GM11168 (cell line): ENCODE data around the gene GNB1L.
"Not testable (repeated sequence)": the region's sequence is repeated elsewhere in the genome, so short reads cannot be mapped to it uniquely, and the experiment has no call there.

Source experiments
- in situ Hi-C: fragments of 300-500 bp; cut with MboI; formaldehyde crosslinking; loops from one replicate; pipeline ENCODE4 v1.12.0; 2022; ENCODE audit warnings: low sequenced_read_pairs; ENCODE audit not compliant: unreplicated experiment

GNB1L gene

DNA sequence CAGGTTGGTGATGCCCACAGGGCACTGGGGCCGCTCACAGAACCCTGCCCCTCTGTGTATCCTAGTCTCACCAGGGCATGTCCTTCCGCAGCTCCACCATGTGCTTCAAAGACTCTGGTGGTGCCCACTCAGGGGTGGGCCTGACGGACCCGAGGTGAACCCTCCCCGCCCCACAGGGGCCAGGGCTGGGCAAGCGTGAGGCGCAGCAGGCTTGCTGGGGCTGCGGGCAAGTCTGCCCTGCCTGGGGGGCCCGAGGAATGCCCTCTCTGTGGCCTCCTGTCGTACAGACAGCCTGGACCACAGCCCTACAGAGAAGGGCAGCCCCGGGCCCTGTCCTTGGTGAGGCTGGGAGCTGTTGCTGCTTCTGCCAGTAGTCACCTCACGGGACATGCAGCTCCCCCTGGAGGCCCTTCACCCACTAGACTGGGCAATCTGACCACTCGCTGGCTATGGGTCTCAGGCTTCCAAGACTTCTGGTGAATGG, 53.9 kb downstream of the GNB1L start:
- in situ Hi-C loops = no loop called here

DNA sequence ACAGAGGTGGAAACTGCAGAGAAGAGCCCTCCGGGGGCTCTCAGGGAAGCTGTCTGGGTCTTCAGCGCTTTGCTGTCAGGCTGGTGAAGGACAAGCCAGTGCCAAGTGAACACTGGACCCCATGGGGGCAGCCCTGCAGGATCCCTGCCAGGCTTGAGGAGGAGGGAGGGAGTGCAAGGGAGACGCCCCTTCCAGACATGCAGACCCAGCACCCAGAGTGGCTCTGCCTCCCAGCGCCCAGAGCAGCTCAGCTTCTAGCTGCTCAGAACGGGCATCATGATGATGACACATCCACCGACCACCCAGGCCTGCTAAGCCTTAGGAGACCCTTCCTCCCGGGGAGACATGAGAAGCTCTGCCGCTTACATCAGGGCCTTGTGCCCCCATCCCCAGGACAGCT, 54.4 kb downstream of the GNB1L start:
- in situ Hi-C loops = no loop called here

DNA sequence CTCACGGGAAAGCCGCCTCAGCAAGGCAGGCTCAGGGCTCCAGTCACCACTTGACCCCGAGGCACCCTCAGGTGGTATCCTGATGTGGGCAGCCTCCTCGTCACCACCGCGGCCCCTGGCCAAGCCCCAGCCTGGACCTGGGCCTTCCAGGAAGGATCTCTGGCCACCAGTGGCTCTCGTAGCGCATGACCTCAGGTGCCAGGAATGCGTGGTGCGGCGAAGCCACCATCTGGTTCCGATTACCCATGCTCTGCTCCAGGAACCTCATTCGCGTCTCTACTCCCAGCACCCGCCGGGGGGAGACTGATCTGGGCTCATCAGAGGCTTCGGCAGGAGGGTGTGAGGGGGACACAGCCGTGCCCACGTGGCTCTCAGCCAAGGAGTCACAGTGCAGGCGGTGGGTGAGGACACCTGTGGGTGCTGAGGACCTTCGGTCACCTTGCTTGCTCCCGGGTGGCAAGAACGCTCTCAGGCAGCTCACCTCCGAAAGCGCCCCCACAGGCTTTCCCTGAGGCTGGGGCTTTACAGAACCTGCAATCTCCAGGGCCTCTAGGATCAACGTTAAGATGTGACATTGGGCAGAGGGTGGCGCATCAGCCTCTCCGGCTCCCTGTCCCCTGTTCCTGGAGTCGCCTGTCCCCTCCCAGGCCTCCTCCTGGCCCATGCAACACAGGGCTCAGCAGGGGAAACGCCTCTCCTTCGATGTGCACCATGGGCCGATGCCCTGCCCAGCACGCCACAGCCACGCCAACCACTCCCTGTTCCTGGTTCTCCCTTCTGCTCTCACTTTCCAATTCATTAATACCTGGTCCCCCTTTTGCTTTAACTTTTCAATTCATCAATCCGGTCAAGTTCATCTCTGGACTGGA, 55.1 kb downstream of the GNB1L start:
- in situ Hi-C loops = no loop called here

DNA sequence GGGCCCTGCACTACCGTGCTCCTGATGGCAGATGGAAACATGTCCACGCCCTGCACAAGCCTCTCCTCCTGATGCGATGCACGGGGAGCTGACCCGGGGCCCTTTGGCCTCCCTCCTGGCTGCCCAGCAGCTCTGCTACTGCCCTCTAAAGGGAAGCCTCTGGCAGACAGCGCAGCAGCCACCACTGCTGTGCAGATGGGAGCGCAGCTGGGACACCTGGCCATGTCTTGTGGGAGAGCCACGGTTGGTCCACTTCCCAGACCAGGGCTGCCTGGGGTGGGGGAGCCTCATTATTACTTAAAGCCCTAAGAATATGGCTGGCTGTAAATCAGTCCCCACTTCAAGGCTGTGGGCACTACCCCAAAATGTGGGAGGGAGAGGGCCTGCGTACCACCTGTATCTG, 55.8 kb downstream of the GNB1L start:
- in situ Hi-C loops = no loop called here

DNA sequence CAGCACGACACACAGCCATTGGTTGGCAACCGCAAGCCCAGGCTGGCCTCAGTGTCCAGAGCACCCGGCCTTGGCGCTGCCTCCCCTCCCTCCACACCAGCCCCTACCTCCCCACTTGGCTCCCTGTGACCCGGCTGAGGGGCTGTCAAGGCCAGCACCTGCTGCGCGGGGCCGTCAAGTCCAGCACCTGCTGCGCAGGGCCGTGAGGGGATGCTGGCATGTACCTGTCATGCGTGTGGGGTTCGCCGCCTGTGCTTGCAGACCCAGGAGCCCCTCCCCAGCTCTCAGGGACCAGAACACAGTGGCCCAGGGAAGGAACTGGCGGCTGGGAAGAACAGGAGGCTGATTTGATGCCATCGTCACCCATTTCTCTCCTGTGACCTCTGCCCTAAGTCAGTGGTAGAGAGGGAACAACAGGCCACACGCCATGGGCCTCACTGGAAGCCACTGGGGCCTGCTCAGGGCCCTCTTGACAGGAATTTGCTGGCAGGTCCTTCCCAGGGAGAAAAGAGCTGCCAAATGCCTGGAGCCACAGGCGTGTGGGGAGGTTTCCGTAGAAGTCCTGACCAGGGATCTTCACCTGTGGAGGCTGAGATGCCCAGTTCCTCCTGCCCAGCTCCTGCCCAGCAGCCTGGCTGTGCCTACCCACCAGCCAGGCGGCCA, 56.5 kb downstream of the GNB1L start:
- in situ Hi-C loops = no loop called here

DNA sequence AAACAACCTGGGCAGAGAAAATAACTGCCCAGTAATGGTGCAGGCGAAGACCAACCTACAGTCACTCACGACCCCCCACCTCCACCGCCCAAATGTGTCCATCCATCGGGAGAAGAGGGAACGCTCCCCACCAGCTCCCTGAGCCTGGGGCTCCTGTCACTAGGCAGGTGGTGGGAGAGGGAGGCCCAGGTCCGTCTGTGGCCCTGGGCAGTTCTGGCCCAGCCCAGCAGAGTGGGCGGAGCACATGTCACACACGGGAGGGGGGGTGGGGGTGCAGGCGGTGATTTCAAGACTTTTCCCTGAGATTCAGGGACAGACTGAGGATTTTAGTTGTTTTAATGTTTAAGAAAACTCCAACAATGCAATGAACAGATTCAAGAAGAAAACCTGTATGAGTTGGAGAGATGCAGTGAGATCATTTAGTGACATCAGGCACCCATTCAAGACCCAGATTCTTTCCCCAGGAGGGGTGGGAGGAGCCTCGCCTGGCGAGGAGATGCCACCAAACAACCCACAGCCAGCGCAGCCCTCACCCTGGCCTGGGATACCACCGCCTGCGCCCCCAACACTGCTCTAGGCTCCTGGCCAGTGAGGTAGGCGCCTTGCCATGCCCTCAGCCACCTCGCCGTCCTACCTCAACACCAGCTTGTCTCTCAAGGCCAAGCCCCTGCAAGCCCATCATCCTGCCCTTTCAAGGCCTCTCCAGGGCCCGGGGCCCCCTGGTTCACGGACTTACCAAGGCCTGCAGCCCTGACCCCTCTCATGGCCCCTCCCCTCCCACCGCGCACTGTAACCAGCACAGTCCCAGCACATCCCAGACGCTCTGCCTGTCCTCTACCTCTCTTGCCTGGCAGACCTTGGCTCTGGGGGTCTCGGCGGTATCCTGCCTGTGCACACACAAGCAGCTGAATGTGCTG, 57.3 kb downstream of the GNB1L start:
- in situ Hi-C loops = no loop called here

DNA sequence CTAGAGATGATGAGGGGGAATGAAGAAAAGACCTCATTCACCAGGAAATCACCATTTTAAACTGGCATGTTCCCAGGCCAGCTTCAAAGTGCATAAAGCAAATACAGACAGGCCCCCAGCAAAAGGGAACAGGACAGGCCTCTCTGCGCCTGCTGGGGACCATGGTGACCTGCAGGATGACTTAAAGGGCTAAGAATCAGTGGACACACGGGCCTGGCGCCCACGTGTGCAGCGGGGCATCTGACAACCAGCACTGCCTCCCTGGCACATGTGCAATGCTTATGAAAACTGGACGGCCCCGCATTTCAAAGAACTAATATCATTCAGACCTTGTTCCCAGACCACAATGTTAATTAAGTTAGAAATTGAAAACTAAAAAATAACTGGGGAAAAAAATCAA, 58.5 kb downstream of the GNB1L start:
- in situ Hi-C loops = no loop called here

DNA sequence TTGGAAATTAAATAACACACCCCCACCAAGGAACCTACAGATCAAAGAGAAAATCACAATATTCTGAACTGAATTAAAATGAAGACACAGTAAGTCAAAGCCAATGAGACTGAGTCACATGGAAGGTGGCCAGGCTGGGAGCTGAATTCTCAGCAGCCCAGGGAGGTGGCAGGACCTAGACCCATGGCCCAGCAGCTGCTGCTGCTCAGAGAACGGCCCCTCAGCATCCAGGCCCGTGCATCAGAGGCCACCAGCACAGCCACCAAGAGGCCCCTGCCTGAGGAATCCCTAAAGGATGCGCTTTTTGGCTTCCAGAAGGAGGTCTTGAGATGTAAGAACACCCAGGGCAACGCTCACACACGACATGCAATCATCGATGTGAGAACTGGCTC, 59.1 kb downstream of the GNB1L start:
- in situ Hi-C loops = no loop called here

DNA sequence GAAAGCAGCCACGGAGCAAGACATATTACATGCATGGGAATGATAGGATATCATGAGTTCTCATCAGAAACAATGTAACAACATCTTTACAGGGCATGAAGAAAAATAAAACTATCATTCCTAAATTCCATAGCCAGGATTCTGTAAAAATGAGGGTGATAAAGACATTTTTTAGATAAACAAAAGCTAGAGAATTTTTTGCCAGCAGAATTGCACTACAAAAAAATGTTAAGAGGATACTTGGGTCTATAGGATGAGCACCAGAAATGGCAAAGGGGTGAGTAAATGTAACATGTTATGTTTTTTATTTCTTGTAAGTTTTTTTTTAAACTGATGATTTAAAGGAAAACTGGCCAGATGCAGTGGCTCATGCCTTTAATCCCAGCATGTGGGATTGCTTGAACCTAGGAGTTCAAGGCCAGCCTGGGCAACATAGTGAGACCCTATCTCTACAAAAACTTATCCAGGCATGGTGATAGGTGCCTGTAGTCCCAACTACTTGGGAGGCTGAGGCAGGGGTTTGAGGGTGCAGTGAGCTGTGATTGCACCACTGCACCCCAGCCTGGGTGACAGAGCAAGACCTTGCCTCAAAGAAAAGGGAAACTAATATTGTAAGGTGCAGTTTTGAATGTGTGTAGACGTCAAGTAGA, 60.9 kb downstream of the GNB1L start:
- in situ Hi-C loops = no loop called here

DNA sequence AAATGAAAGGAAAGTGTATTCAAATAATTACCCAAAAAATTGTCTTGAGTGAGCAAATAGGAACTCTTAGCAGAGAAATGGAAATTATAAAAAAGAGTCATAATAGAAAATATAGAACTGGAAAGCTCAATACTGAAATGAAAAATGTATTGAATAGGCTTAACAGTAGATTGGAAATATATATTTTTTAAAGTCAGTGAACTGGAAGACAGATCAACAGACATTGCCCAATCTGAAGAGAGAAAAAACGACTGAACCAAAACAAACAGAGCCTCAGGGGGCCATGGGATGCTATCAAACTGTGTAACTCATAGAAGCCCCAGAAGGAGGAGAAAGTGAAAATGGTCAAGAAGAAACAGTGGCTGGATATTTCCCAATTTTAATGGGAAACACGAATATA, 61.5 kb downstream of the GNB1L start:
- in situ Hi-C loops = no loop called here

DNA sequence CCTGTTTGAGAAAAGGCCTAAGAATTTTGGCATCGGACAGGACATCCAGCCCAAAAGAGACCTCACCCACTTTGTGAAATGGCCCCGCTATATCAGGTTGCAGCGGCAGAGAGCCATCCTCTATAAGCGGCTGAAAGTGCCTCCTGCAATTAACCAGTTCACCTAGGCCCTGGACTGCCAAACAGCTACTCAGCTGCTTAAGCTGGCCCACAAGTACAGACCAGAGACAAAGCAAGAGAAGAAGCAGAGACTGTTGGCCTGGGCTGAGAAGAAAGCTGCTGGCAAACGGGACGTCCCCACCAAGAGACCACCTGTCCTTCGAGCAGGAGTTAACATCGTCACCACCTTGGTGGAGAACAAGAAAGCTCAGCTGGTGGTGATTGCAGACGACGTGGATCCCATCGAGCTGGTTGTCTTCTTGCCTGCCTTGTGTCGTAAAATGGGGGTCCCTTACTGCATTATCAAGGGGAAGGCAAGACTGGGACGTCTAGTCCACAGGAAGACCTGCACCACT, 62.2 kb downstream of the GNB1L start:
- in situ Hi-C loops = not testable (repeated sequence)

DNA sequence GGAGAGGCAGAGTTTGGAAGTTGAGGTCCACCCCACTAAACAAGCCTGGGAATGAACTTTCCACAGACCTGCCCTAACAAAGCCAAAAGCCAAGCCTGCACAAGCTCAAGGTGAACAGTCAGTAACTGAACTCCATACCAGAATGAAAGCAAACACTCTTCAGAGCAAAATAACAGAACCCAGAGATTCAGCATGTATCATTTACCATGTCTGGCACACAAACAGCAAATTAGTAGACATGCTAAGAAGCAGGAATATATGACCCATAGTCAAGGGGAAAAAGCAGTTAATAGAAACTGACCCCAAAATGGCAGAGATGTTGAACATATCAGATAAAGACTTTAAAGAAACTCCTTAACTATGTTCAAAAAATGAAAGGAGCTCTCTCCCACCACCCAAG, 62.8 kb downstream of the GNB1L start:
- in situ Hi-C loops = no loop called here

DNA sequence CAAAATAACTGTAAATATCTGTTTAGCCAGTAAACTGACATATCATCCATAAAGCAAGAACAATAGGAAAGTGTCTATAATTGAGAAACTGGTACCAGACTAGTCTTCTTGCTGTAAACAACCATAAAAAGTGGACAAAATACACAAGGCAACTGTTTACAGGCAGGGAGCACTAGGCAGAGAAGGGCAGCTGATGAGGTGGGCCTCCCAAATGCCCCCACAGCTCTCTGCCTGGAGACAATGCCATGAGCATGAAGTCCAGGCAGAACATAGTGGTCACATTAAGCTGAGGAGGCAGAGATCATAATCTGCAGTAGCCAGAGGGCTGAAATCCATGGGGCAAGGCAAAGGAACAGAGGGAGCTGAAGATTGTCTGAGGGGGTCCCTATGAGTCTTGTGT, 63.4 kb downstream of the GNB1L start:
- in situ Hi-C loops = no loop called here

DNA sequence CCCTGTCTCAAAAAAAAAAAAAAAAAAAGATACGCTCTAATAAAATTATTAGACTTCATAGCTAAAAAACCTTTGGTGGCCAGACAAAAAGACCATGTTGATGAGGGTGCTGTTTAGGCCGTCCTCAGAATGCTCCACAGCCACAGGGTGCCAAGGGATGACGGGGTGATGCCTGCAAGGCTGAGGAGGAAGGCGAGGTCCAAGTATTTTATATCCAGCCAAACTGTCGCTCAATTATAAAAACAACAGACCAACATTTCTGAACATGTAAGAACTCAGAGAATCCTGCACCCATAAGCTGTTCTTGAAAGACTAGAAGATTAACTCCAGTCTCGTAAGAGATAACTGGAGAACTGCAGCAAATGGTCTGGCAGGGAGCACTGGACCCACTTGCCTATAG, 64.8 kb downstream of the GNB1L start:
- in situ Hi-C loops = no loop called here

DNA sequence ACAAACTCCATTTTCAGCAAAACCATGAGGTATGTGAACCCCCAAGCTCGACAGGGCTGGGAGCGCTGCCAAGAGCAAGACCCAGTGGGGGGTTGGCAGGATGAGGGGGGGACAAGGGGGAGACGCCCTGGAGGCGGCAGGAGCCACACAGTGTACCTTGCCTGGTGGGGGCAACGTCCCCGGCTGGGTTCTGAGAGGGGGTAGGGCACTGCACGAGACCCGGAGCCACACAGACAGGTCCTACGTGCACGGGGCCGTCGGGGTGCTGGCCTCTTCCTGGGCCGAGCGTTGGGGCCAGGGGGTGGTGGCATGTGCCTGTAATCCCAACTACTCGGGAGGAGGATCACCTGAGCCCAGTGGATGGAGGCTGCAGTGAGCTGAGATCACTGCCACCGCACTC, 65.3 kb downstream of the GNB1L start:
- in situ Hi-C loops = no loop called here

DNA sequence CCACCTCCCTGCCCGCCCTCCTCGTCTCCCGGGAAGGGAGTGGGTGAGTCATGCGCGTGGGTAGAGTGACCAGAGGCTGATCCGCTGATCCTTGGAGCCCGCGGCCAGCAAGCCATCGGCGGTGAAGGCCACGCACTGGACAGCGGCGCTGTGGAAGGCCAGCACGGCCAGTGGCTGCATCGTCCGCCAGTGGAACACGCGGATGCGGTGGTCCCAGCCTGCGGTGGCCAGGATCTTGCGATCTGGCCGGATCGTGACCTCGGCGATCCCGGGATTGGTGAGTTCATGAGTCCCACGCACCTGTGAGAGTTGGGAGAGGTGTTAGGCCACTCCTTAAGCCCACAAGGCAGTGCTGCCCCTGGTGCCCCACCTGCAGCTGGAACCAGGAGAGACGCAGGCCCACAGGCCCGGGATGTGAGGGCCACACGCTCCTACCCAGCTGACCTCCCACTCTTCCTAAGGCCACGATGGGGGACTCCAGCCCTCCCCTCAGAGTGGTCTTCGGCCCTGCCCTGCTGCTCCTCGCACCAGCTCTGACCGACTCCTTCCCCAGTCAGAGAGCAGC, 65.9 kb downstream of the GNB1L start:
- in situ Hi-C loops = no loop called here

DNA sequence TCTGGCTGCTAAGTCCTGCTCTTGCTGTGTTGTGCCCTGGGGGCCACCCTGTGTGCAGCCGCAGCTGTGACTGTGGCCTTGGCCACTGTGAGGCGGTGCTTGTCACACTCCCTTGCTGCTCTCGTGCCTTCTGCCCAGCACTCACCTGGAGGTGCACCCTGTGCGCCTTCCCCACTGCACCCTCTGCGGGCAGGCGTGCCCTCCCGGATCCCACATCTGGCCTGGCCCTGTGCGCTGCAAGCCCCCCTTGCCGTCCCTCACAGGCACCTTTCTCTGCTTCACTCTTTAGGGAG, 66.9 kb downstream of the GNB1L start:
- in situ Hi-C loops = no loop called here

DNA sequence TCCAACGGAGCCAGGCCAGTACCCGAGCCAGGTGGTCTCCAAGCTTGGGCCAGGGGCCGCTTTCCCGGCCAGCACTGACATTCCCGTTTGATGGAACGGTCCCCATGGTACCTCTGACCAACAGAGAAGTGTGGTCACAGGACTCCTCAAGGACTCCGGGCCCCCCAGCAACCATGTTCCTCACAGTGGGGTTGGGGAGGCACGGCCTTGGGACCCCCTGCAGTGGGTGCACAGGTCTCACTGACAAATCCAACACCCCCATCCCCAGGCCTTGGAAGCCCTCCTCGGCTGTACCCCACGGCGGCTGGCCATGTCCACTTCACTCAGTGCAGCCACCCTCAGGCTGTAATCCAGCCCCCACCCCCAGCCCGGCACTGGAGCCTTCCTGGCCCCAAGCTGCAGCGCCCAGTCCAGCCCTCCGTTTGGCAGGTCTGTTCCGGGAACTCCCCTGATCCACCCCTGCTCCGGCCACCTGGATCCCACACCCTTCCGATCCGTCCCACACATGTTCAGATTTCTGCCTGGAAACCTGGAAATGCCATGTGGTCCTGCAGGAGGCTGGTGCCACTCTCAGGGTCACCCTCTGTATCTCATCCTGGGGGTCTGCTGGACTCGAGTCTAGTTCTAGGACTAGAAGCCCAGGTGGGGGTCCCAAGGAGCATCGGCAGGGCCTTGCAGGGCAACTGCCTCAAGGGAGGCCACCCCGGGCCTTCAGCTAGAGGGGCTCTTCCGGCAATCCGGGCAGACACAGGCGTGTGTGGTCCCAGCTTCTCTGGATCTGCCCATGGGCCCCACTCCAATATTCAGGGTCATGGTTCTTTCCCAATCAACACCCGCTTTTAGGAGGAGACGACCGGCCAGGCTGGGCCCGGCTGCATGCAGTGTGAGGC, 67.5 kb downstream of the GNB1L start:
- in situ Hi-C loops = no loop called here

DNA sequence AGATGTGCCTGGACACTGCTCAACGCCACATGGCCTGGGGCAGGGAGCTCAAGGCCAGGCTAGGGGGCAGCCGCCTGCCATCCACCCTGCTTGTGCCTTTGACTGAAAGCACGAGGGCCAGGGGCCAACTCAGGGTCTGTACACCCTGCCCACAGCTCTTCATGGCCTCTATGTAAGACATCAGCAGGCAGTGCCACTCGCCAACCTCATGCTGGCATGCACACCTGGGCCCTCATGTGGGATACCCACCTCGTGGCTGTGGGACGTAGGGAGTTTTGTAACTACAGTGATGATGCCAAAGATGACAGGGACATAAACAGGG, 68.4 kb downstream of the GNB1L start:
- in situ Hi-C loops = no loop called here
